Heart left ventricle (tissue), 13 donors: ENCODE results near the gene FOXK1.

Source experiments
- CTCF ChIP-seq, 12 donors: fragments of 200-600 bp; sonication (generic) in 4 of 12; IDR thresholded peaks; one replicate each; pipeline versions ENCODE4 v1.5.0 to v1.8.0; 2018 to 2022; ENCODE audit warnings: antibody characterized with exemption in 12 of 12, mild to moderate bottlenecking in 5 of 12
- POLR2A ChIP-seq, 2 donors: fragments of 450-650 bp; IDR thresholded peaks; one replicate each; pipeline ENCODE4 v1.6.1; 2017; ENCODE audit warnings: antibody characterized with exemption in 2 of 2, mild to moderate bottlenecking in 2 of 2, moderate library complexity in 2 of 2
- donor health status: ischemic (EF 13 %, LVEDD 7.1; RV severe dilation, severe dysfunction).
- donor health status: DM: no; HTN: yes; CAD: no.
- donor health status: DM: no; HTN: no; CAD: no.
- donor health status: ischemic (EF 25% LVEDD 6.9; RV normal size, moderate dysfunction).
- donor health status: ischemic (EF 25% LVEDD 5.7; RV mildly dilated, moderate dysfunction).
- donor health status: ischemic (EF 35%, LVEDD 5.7; RV mildly dilated, moderate dysfunction).
- donor health status: nonischemic (EF 11% LVEDD 7.7; RV severe dilation, severe dysfunction).
- donor health status: DM: yes; HTN: yes; CAD: no.
- donor health status: PGD.
- donor health status: ischemic (EF 29% LVEDD 5.4; RV normal size, mild dysfunction).
- donor health status: nonischemic (EF 23%, LVEDD 6.1; RV moderate dilation, normal function).

DNA sequence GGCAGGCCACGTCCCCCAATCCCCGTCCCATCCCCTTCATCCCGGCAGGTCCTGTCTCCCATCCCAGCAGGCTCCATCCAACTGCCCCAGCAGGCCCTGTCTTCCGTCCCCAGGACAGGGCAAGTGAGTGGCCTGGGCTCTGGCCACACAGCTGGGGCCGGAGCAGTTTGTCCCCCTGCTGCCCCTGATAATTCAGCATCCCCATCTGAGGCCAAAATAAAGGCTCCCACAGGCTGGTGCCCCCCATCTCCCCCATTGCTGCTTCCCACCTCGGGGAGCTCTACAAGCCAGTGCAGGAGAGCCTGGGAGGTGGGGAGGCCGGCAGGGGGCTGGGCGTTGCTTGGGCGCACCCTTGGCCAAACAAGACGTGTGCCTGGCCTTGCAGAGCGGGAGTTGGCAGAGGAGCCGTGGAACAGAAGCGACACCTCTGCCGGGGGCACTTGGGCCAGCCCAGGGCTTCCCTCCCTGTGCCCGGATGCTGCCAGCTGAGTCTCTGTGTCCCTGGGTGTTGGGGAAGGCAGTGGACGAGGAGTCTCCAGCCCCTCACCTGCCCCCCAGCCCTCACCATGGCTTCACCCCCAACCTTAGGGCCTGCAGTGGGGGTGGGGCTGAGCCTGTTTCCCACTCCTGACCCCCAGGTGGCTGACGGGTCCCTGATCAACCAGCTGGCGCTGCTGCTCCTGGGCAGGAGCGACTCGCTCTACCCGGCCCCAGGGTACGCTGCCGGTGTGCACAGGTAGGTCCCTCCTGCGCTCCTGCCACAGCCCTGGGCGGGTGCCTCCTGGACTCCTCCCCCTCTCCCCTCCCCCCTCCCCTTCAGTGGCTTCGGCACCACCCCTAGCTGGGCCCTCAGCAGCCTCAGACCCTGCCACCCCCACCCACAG, 107.3 kb downstream of the FOXK1 start:
- TF ChIP-seq CTCF (IDR thresholded peaks at IDR 0.05) (no peak), POLR2A (IDR thresholded peaks at IDR 0.05) (no peak)
